SK-N-SH (cell line): ENCODE measurements around the gene JAKMIP1. TPM values are rescaled to one million over a fixed set of nuclear protein-coding genes. Genes with fewer than 3 reads are reported as not detected.

Source experiments
- CTCF ChIA-PET: fragments of 300-600, 350-600 bp; formaldehyde crosslinking; extraction: SDS; loops from one replicate; lab custom pipeline; 2021; lab: Yijun Ruan, JAX
- POLR2A ChIA-PET: fragments of 350-600 bp; sonication (Branson Sonifier 250); formaldehyde crosslinking; extraction: SDS; loops from one replicate; lab custom pipeline; 2020; ENCODE audit warnings: antibody characterized with exemption, inconsistent platforms; lab: Yijun Ruan, JAX
- DNase-seq: peaks from one replicate; pipeline ENCODE4 v3.0.0; 2012
- H2AFZ ChIP-seq: fragments of 200-600 bp; sonication (generic); 2 replicates; pipeline ENCODE4 v1.8.1; 2016; ENCODE audit warnings: antibody characterized with exemption, mild to moderate bottlenecking, low read depth
- H3F3A ChIP-seq: fragments of 200-600 bp; sonication (generic); replicated peaks from 2 replicates; pipeline ENCODE3; 2016; ENCODE audit warnings: antibody characterized with exemption, mild to moderate bottlenecking; ENCODE audit not compliant: insufficient read depth
- H3K27ac ChIP-seq, 2 experiments: fragments of 200-500 bp in 1 of 2; fragments of 200-600 bp in 1 of 2; sonication (Bioruptor generic) in 1 of 2; sonication (generic), shearing (Covaris generic) in 1 of 2; 2 replicates each; pipeline versions ENCODE4 v1.5.1 to v1.6.1; 2014 to 2016; ENCODE audit warnings: low read depth in 2 of 2, inconsistent platforms in 1 of 2, low read length in 1 of 2, mild to moderate bottlenecking in 1 of 2, mixed read lengths in 1 of 2
- H3K27me3 ChIP-seq: fragments of 200-600 bp; sonication (generic), shearing (Covaris generic); 2 replicates; pipeline ENCODE4 v1.6.1; 2016; ENCODE audit warnings: mixed run types; ENCODE audit not compliant: insufficient read depth
- H3K36me3 ChIP-seq, 2 experiments: fragments of 200-500 bp in 1 of 2; fragments of 200-600 bp in 1 of 2; sonication (Bioruptor generic) in 1 of 2; sonication (generic) in 1 of 2; replicated peaks in 1 of 2; 2 replicates each; pipeline versions ENCODE3 to v1.5.1; 2014 to 2016; ENCODE audit warnings: low read length in 1 of 2, mild to moderate bottlenecking in 1 of 2; ENCODE audit not compliant: insufficient read depth in 2 of 2, control insufficient read depth in 1 of 2
- H3K4me1 ChIP-seq, 2 experiments: fragments of 200-500 bp in 1 of 2; fragments of 200-600 bp in 1 of 2; sonication (Bioruptor generic) in 1 of 2; sonication (generic), shearing (Covaris generic) in 1 of 2; 2 replicates each; pipeline versions ENCODE4 v1.5.1 to v1.6.1; 2014 to 2016; ENCODE audit warnings: low read depth in 1 of 2, low read length in 1 of 2, mixed run types in 1 of 2; ENCODE audit not compliant: insufficient read depth in 2 of 2, control insufficient read depth in 1 of 2
- H3K4me2 ChIP-seq: fragments of 200-600 bp; sonication (generic), shearing (Covaris generic); 2 replicates; pipeline ENCODE4 v1.6.1; 2017; ENCODE audit warnings: mixed run types
- H3K4me3 ChIP-seq, 2 experiments: fragments of 200-500 bp in 1 of 2; fragments of 200-600 bp in 1 of 2; sonication (Bioruptor generic) in 1 of 2; sonication (generic), shearing (Covaris generic) in 1 of 2; 2 replicates each; pipeline versions ENCODE4 v1.5.1 to v1.8.1; 2014 to 2016; ENCODE audit warnings: low read depth in 2 of 2, inconsistent platforms in 1 of 2, low read length in 1 of 2, mild to moderate bottlenecking in 1 of 2, mixed read lengths in 1 of 2, moderate library complexity in 1 of 2
- H3K79me2 ChIP-seq: fragments of 200-600 bp; sonication (generic); 2 replicates; pipeline ENCODE4 v1.8.1; 2017; ENCODE audit warnings: mild to moderate bottlenecking; ENCODE audit not compliant: insufficient read depth
- H3K9ac ChIP-seq: fragments of 200-600 bp; sonication (generic); 2 replicates; pipeline ENCODE4 v1.6.1; 2017; ENCODE audit warnings: mixed run types
- H3K9me2 ChIP-seq: fragments of 200-600 bp; sonication (generic); 2 replicates; pipeline ENCODE4 v1.6.1; 2017; ENCODE audit warnings: mixed run types
- H3K9me3 ChIP-seq: fragments of 200-600 bp; sonication (generic); 2 replicates; pipeline ENCODE4 v1.6.1; 2017; ENCODE audit warnings: mixed run types, mild to moderate bottlenecking, moderate library complexity
- H4K20me1 ChIP-seq: fragments of 200-600 bp; sonication (generic); 2 replicates; pipeline ENCODE4 v1.6.1; 2017; ENCODE audit warnings: mild to moderate bottlenecking, mixed run types; ENCODE audit not compliant: insufficient read depth
- CHD2 ChIP-seq: fragments of 150-350 bp; IDR thresholded peaks from 2 replicates; pipeline ENCODE4 v1.6.1; 2018; ENCODE audit warnings: low read length; ENCODE audit not compliant: partially characterized antibody
- EP300 ChIP-seq, 2 experiments: IDR thresholded peaks; 2 replicates each; pipeline versions ENCODE4 v1.4.0 to v1.6.1; 2012; ENCODE audit warnings: borderline replicate concordance in 1 of 2, low read depth in 1 of 2, low read length in 1 of 2
- EZH2phosphoT487 ChIP-seq: fragments of 200-600 bp; sonication (generic); IDR thresholded peaks from 2 replicates; pipeline ENCODE4 v1.6.1; 2017; ENCODE audit warnings: low read depth, mixed run types, mild to moderate bottlenecking, antibody characterized with exemption, moderate library complexity, borderline replicate concordance
- FOSL2 ChIP-seq: IDR thresholded peaks from 2 replicates; pipeline ENCODE4 v1.4.0; 2012; ENCODE audit warnings: low read depth, mild to moderate bottlenecking, moderate library complexity, borderline replicate concordance
- FOXM1 ChIP-seq: IDR thresholded peaks from 2 replicates; pipeline ENCODE4 v1.4.0; 2012; ENCODE audit warnings: low read depth, mild to moderate bottlenecking
- MAX ChIP-seq: IDR thresholded peaks from 2 replicates; pipeline ENCODE4 v1.4.0; 2012; ENCODE audit warnings: low read depth
- MEF2A ChIP-seq: IDR thresholded peaks from 2 replicates; pipeline ENCODE4 v1.4.0; 2012; ENCODE audit warnings: low read depth, borderline replicate concordance
- NFIC ChIP-seq: IDR thresholded peaks from 2 replicates; pipeline ENCODE4 v1.4.0; 2012; ENCODE audit warnings: borderline replicate concordance
- NRF1 ChIP-seq: IDR thresholded peaks from 2 replicates; pipeline ENCODE4 v1.6.1; 2012; ENCODE audit warnings: low read depth, mild to moderate bottlenecking, low read length
- RCOR1 ChIP-seq: fragments of 150-350 bp; IDR thresholded peaks from 2 replicates; pipeline ENCODE4 v1.6.1; 2017; ENCODE audit warnings: antibody characterized with exemption, low read length
- RFX5 ChIP-seq: IDR thresholded peaks from 2 replicates; pipeline ENCODE4 v1.6.1; 2012; ENCODE audit warnings: mild to moderate bottlenecking, improper control_type of control experiment, low read length
- RXRA ChIP-seq: IDR thresholded peaks from 2 replicates; pipeline ENCODE4 v1.4.0; 2012; ENCODE audit warnings: low read depth, mild to moderate bottlenecking, borderline replicate concordance
- SIN3A ChIP-seq: IDR thresholded peaks from 2 replicates; pipeline ENCODE4 v1.6.1; 2012; ENCODE audit warnings: low read depth, mild to moderate bottlenecking, low read length, moderate library complexity, borderline replicate concordance
- SMC3 ChIP-seq: IDR thresholded peaks from 2 replicates; pipeline ENCODE4 v1.6.1; 2012; ENCODE audit warnings: low read depth, low read length, improper control_type of control experiment
- USF2 ChIP-seq: fragments of 150-350 bp; IDR thresholded peaks from 2 replicates; pipeline ENCODE4 v1.6.1; 2017; ENCODE audit warnings: antibody characterized with exemption, low read length, low read depth, borderline replicate concordance
- WGBS: methylation state at CpG from one replicate; pipeline ENCODE4 v1.1.6; 2017; ENCODE audit warnings: low lambda C conversion rate; 5-methylcytosine and 5-hydroxymethylcytosine counted together
- polyA plus RNA-seq, 3 experiments: library from polyadenylated mRNA; depleted of rRNA; stranded (reverse); fragments of >200 nt; gene quantifications; 2 replicates each; pipeline ENCODE4 v1.2.3, GENCODE V29; 2012
- TF ChIP-seq, protein P1 (sequence below): IDR thresholded peaks from 2 replicates; pipeline ENCODE4; 2012
- TF ChIP-seq, protein P2 (sequence below): IDR thresholded peaks from 2 replicates; pipeline ENCODE4 v1.4.0; 2012; ENCODE audit warnings: low read depth, borderline replicate concordance
- TF ChIP-seq, protein P3 (sequence below): fragments of 200-600 bp; sonication (generic); IDR thresholded peaks from 2 replicates; pipeline ENCODE4 v1.6.1; 2017; ENCODE audit warnings: antibody characterized with exemption, mild to moderate bottlenecking, moderate library complexity

JAKMIP1 gene
- polyA plus RNA-seq, 1 of the 3 experiments (the other 2 are of a cell fraction) = 0.54 TPM

DNA sequence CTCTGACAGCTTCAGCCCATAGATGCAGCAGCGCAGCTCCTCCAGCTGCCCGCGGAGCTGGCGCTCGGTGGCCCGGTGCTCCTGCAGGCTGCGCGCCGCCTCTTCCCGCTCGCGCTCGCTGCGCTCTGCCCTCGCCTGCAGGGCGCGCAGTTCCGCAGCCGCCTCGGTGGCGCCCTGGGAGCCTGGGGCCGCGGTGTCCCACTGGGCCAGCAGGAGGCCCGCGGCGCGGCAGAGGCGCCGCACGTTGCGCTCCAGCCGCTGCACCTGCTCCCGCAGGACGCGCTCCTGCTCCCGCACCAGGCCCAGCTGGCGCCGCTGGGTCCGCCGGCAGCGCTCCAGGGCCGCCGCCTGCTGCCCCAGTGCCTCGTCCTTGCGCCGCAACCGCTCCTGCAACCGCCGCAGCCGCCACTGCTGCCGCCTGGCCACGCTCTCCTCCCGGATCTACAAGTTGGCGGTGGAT, 192.2 kb downstream of the JAKMIP1 start:
- H3K4me1 ChIP-seq = peaks cover 0 to 11% of the 10 kb centered on the region in 2 experiments; a peak in 1 of 4 replicates
- POLR2A ChIA-PET = no interaction called here
- 76% methylated on average over 46 of the region's 54 CpGs for WGBS
- no peak overlapping the region for H2AFZ ChIP-seq
- no peak for DNase-seq
- H3K4me3 ChIP-seq = no peak overlapping the region
- H3K9ac ChIP-seq = no peak overlapping the region
- no peaks in the 10 kb centered on the region for H4K20me1 ChIP-seq
- no peak for TF ChIP-seq FOSL2
- TF ChIP-seq USF2 = no peak
- TF ChIP-seq EP300 (IDR thresholded peaks at IDR 0.05; ENCODE audit: borderline replicate concordance in 1 of 2, low read depth in 1 of 2, low read length in 1 of 2) = no peak
- no peak for TF ChIP-seq CHD2
- TF ChIP-seq EZH2phosphoT487 = no peak
- TF ChIP-seq, protein P1, sequence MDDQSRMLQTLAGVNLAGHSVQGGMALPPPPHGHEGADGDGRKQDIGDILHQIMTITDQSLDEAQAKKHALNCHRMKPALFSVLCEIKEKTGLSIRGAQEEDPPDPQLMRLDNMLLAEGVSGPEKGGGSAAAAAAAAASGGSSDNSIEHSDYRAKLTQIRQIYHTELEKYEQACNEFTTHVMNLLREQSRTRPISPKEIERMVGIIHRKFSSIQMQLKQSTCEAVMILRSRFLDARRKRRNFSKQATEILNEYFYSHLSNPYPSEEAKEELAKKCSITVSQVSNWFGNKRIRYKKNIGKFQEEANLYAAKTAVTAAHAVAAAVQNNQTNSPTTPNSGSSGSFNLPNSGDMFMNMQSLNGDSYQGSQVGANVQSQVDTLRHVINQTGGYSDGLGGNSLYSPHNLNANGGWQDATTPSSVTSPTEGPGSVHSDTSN = no peak
- no peak for TF ChIP-seq SIN3A
- TF ChIP-seq NRF1 = no peak
- no peaks in the 10 kb centered on the region for H3F3A ChIP-seq
- CTCF ChIA-PET = interaction anchor here (0.8 to 10.5 kb wide), 4 partner anchors 9 to 319 kb away, joined by 3 to 107 read pairs (median 24); no protein-coding TSS in a partner anchor
- H3K27me3 ChIP-seq = no peaks in the 10 kb centered on the region
- no peaks in the 10 kb centered on the region for H3K36me3 ChIP-seq
- H3K4me2 ChIP-seq = no peak overlapping the region
- no peaks in the 10 kb centered on the region for H3K9me3 ChIP-seq
- no peak overlapping the region for H3K27ac ChIP-seq
- H3K79me2 ChIP-seq = no peaks in the 10 kb centered on the region
- no peaks in the 10 kb centered on the region for H3K9me2 ChIP-seq

DNA sequence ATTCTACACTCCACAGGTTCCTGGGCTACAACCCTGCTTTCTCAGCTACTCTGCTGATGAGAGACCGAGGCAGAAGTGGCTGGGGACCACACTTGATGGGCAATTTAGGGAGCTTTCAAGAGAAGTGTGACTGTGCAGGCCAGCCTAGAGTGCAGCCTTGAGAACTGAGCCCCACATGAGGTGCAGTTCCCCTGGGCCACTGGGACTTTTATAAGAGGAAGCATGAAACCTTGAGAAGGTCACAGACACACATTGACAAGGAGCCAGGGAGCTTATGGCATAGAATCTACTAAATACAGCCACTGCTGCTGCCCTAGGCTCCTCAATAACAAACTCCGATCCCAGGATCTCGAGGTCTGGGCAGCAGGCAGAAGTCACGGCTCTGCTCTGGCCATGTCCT, 195.2 kb downstream of the JAKMIP1 start:
- H3K4me3 ChIP-seq = no peak overlapping the region
- no peak overlapping the region for H3K4me2 ChIP-seq
- no peaks in the 10 kb centered on the region for H3K9me2 ChIP-seq
- H2AFZ ChIP-seq = no peak overlapping the region
- no peaks in the 10 kb centered on the region for H3K27me3 ChIP-seq
- WGBS = 20% methylated on average over 4 of the region's 4 CpGs
- POLR2A ChIA-PET = no interaction called here
- H3F3A ChIP-seq = no peaks in the 10 kb centered on the region
- no peaks in the 10 kb centered on the region for H3K36me3 ChIP-seq
- CTCF ChIA-PET = interaction anchor here (1.8 to 2.0 kb wide), 2 partner anchors 15 to 322 kb away, joined by 5 to 11 read pairs; no protein-coding TSS in a partner anchor
- DNase-seq = no peak
- H3K4me1 ChIP-seq = peaks cover 0 to 19% of the 10 kb centered on the region in 2 experiments; a peak in 1 of 4 replicates
- no peaks in the 10 kb centered on the region for H3K9me3 ChIP-seq
- H4K20me1 ChIP-seq = no peaks in the 10 kb centered on the region
- H3K27ac ChIP-seq = no peak overlapping the region
- H3K79me2 ChIP-seq = no peaks in the 10 kb centered on the region
- TF ChIP-seq RFX5 = no peak
- TF ChIP-seq, protein P2, sequence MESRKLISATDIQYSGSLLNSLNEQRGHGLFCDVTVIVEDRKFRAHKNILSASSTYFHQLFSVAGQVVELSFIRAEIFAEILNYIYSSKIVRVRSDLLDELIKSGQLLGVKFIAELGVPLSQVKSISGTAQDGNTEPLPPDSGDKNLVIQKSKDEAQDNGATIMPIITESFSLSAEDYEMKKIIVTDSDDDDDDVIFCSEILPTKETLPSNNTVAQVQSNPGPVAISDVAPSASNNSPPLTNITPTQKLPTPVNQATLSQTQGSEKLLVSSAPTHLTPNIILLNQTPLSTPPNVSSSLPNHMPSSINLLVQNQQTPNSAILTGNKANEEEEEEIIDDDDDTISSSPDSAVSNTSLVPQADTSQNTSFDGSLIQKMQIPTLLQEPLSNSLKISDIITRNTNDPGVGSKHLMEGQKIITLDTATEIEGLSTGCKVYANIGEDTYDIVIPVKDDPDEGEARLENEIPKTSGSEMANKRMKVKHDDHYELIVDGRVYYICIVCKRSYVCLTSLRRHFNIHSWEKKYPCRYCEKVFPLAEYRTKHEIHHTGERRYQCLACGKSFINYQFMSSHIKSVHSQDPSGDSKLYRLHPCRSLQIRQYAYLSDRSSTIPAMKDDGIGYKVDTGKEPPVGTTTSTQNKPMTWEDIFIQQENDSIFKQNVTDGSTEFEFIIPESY = no peak
- no peak for TF ChIP-seq NFIC
- TF ChIP-seq RCOR1 = no peak
- TF ChIP-seq SMC3 = no peak
- TF ChIP-seq FOXM1 = no peak
- TF ChIP-seq USF2 = no peak
- TF ChIP-seq RXRA = no peak
- TF ChIP-seq MEF2A = no peak
- TF ChIP-seq, protein P3, sequence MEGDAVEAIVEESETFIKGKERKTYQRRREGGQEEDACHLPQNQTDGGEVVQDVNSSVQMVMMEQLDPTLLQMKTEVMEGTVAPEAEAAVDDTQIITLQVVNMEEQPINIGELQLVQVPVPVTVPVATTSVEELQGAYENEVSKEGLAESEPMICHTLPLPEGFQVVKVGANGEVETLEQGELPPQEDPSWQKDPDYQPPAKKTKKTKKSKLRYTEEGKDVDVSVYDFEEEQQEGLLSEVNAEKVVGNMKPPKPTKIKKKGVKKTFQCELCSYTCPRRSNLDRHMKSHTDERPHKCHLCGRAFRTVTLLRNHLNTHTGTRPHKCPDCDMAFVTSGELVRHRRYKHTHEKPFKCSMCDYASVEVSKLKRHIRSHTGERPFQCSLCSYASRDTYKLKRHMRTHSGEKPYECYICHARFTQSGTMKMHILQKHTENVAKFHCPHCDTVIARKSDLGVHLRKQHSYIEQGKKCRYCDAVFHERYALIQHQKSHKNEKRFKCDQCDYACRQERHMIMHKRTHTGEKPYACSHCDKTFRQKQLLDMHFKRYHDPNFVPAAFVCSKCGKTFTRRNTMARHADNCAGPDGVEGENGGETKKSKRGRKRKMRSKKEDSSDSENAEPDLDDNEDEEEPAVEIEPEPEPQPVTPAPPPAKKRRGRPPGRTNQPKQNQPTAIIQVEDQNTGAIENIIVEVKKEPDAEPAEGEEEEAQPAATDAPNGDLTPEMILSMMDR = no peak
- no peak for TF ChIP-seq SIN3A
- no peak for TF ChIP-seq MAX
- TF ChIP-seq, protein P1 = no peak
- H3K9ac ChIP-seq = no peak overlapping the region
